Measurements from ENCODE around the gene DEGS1.

DNA sequence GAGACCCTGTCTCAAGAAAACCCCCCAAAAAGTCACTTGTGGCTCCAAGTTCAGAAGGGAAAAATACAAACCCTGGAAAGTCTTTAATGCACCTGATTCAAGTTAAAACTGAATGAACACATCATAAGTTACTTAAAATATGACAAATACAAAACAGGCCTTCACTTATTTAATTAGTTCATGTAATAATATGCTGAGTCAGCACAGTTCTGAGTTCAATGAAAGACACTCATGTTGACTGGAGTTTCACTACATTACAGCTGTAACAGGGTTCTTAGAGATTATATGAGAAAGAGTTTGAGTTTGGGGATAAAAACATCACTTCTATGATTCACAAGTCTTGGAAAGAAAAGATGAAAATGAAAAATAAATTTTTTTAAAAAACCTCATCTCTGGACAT is 51.0 kb downstream of the DEGS1 start:
- TF ChIP-seq EZH2 (IDR thresholded peaks at IDR 0.05): no peak
- TF ChIP-seq POLR2AphosphoS5 (IDR thresholded peaks at IDR 0.05; ENCODE audit: borderline replicate concordance, low read depth, low read length): no peak
